ENCODE measurements around the gene TECR. TPM values are rescaled to one million over a fixed set of nuclear protein-coding genes. Genes with fewer than 3 reads are reported as not detected.

The TECR gene
- polyA plus RNA-seq, 3 donors = 59.8 to 79.6 (median 76.7) TPM

GRCh38 chr19:14510311-14511228, 18.8 kb upstream of the TECR start:
- H2AFZ ChIP-seq (ENCODE audit: insufficient read depth, low read depth, low read length, poor library complexity, severe bottlenecking) = no peak overlapping the region

GRCh38 chr19:14511229-14511593, 18.2 kb upstream of the TECR start:
- H3K4me3 Mint-ChIP-seq = peak overlapping the region; percentile 58 to 77
- intact Hi-C loops (cut with micrococcal nuclease) = no loop called here
- Histone ChIP-seq H4K20me1 (ENCODE audit: insufficient read depth, low read length) (peaks cover 28% of the 10 kb centered on the region), H3K4me2 (replicated peaks; ENCODE audit: extremely low read depth, low read length, poor library complexity, severe bottlenecking) (peak overlapping the region; percentile 59), H3K79me2 (ENCODE audit: insufficient read depth, low read length) (peaks cover 18% of the 10 kb centered on the region), H3K27ac (ENCODE audit: low read depth in 1 of 2, low read length in 2 of 2) (peak overlapping the region; percentile 68 to 93), H3K9me3 (replicated peaks in 1 of 2; ENCODE audit: control insufficient read depth in 1 of 2, insufficient read depth in 1 of 2, low read length in 2 of 2) (no peaks in the 10 kb centered on the region), H3K9ac (ENCODE audit: insufficient read depth, low read length, poor library complexity, severe bottlenecking) (no peak overlapping the region), H3K4me3 (replicated peaks in 1 of 3; ENCODE audit: low read depth in 2 of 3, low read length in 3 of 3) (peak overlapping the region in 1 of 3 experiments; percentile 56), H2AFZ (ENCODE audit: insufficient read depth, low read depth, low read length, poor library complexity, severe bottlenecking) (no peak overlapping the region), H3K4me1 (ENCODE audit: control insufficient read depth in 1 of 2, insufficient read depth in 2 of 2, low read length in 2 of 2) (peaks cover 55 to 63% of the 10 kb centered on the region in 2 donors), H3K27me3 (ENCODE audit: control insufficient read depth in 2 of 2, insufficient read depth in 2 of 2, low read length in 2 of 2) (no peaks in the 10 kb centered on the region), H3K36me3 (replicated peaks in 1 of 2; ENCODE audit: control insufficient read depth in 1 of 2, insufficient read depth in 2 of 2, low read length in 2 of 2) (peaks cover 23 to 27% of the 10 kb centered on the region in 2 donors)
- peak overlapping the region; percentile 96 to 99 (median 98) for H3K27ac Mint-ChIP-seq
- DNase-seq = peak in 2 of 3 donors; percentile 23 to 45
- TF ChIP-seq, protein P1, sequence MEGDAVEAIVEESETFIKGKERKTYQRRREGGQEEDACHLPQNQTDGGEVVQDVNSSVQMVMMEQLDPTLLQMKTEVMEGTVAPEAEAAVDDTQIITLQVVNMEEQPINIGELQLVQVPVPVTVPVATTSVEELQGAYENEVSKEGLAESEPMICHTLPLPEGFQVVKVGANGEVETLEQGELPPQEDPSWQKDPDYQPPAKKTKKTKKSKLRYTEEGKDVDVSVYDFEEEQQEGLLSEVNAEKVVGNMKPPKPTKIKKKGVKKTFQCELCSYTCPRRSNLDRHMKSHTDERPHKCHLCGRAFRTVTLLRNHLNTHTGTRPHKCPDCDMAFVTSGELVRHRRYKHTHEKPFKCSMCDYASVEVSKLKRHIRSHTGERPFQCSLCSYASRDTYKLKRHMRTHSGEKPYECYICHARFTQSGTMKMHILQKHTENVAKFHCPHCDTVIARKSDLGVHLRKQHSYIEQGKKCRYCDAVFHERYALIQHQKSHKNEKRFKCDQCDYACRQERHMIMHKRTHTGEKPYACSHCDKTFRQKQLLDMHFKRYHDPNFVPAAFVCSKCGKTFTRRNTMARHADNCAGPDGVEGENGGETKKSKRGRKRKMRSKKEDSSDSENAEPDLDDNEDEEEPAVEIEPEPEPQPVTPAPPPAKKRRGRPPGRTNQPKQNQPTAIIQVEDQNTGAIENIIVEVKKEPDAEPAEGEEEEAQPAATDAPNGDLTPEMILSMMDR (IDR thresholded peaks at IDR 0.05) = no peak
- peaks cover 63% of the 10 kb centered on the region for H3K4me1 Mint-ChIP-seq
- H3K36me3 Mint-ChIP-seq = peaks cover 30% of the 10 kb centered on the region in 2 donors
- peaks cover 0 to 6% (median 0%) of the 10 kb centered on the region in 3 donors for H3K27me3 Mint-ChIP-seq (ENCODE audit: low read depth in 3 of 3)
- WGBS (ENCODE audit: insufficient coverage) = 16% methylated on average over 3 of the region's 4 CpGs
- H3K9me3 Mint-ChIP-seq = no peaks in the 10 kb centered on the region

More at GRCh38 chr19:14510311-14511228, 18.8 kb upstream of the TECR start:
- Mint-ChIP-seq H3K4me3 (peak overlapping the region; percentile 58 to 77), H3K9me3 (no peaks in the 10 kb centered on the region), H3K4me1 (peaks cover 59% of the 10 kb centered on the region), H3K27ac (peak overlapping the region; percentile 96 to 99 (median 98)), H3K27me3 (ENCODE audit: low read depth in 3 of 3) (peaks cover 0 to 6% (median under 1%) of the 10 kb centered on the region in 3 donors), H3K36me3 (peaks cover 23% of the 10 kb centered on the region in 2 donors)
- H4K20me1 ChIP-seq (ENCODE audit: insufficient read depth, low read length) = peaks cover 22% of the 10 kb centered on the region
- peak overlapping the region; percentile 68 to 93 for H3K27ac ChIP-seq (ENCODE audit: low read depth in 1 of 2, low read length in 2 of 2)
- H3K4me1 ChIP-seq (ENCODE audit: control insufficient read depth in 1 of 2, insufficient read depth in 2 of 2, low read length in 2 of 2) = peaks cover 49 to 63% of the 10 kb centered on the region in 2 donors
- TF ChIP-seq, protein P1 (IDR thresholded peaks at IDR 0.05) = no peak
- peak overlapping the region; percentile 59 for H3K4me2 ChIP-seq (replicated peaks; ENCODE audit: extremely low read depth, low read length, poor library complexity, severe bottlenecking)
- 17% methylated on average over 2 of the region's 22 CpGs for WGBS (ENCODE audit: insufficient coverage)
- H3K79me2 ChIP-seq (ENCODE audit: insufficient read depth, low read length) = peaks cover 12% of the 10 kb centered on the region
- H3K4me3 ChIP-seq (replicated peaks in 1 of 3; ENCODE audit: low read depth in 2 of 3, low read length in 3 of 3) = peak overlapping the region in 1 of 3 experiments; percentile 56
- peaks cover 17 to 20% of the 10 kb centered on the region in 2 donors for H3K36me3 ChIP-seq (replicated peaks in 1 of 2; ENCODE audit: control insufficient read depth in 1 of 2, insufficient read depth in 2 of 2, low read length in 2 of 2)
- H3K9ac ChIP-seq (ENCODE audit: insufficient read depth, low read length, poor library complexity, severe bottlenecking) = peak overlapping the region; percentile 38
- no peaks in the 10 kb centered on the region for H3K9me3 ChIP-seq (replicated peaks in 1 of 2; ENCODE audit: control insufficient read depth in 1 of 2, insufficient read depth in 1 of 2, low read length in 2 of 2)
- DNase-seq = peak; percentile 77 to 92 (median 82)
- no peaks in the 10 kb centered on the region for H3K27me3 ChIP-seq (ENCODE audit: control insufficient read depth in 2 of 2, insufficient read depth in 2 of 2, low read length in 2 of 2)
- intact Hi-C loops (cut with micrococcal nuclease) = loop anchor here in 1 of 2 donors (1.0 kb wide), 1 partner anchor 8 kb away; the partner anchor contains the start of gene DNAJB1

Measured in CD14-positive monocyte (primary cell).